A172 (cell line): ENCODE data around the gene WDR27. TPM values are rescaled to one million over a fixed set of nuclear protein-coding genes. Genes with fewer than 3 reads are reported as not detected.
A peak's percentile ranks its signal among the peaks of the same experiment; 100 is the strongest.
"Not testable (repeated sequence)": the region's sequence is repeated elsewhere in the genome, so short reads cannot be mapped to it uniquely, and the experiment has no call there.

Experiments used
- DNase-seq: peaks from one replicate; pipeline ENCODE4 v3.0.0-alpha.2; 2015; ENCODE audit warnings: low spot score
- total RNA-seq: library from RNA; depleted of rRNA; stranded (reverse); fragments of >200 nt; shearing (Covaris generic); gene quantifications from 2 replicates; pipeline ENCODE4 v1.2.3, GENCODE V29; 2014

WDR27 gene
- total RNA-seq, 1 experiment from 2014 or later: 13.6 TPM

- DNase-seq: no peak
Measured at GRCh38 chr6:169521825-169522224, 180.0 kb downstream of the WDR27 start.

GRCh38 chr6:169520104-169520503, 181.7 kb downstream of the WDR27 start:
- peak; percentile 4 for DNase-seq

- DNase-seq: no peak
Measured at GRCh38 chr6:169518451-169518850, 183.4 kb downstream of the WDR27 start.

GRCh38 chr6:169513478-169514193, 188.2 kb downstream of the WDR27 start:
- no peak for DNase-seq

- DNase-seq: not testable (repeated sequence)
Measured at GRCh38 chr6:169511785-169512184, 190.0 kb downstream of the WDR27 start.

GRCh38 chr6:169510871-169511270, 191.0 kb downstream of the WDR27 start:
- DNase-seq: no peak

GRCh38 chr6:169508452-169508851, 193.4 kb downstream of the WDR27 start:
- DNase-seq: no peak

- DNase-seq: no peak
Measured at GRCh38 chr6:169503422-169504152, 198.2 kb downstream of the WDR27 start.

GRCh38 chr6:169502445-169502844, 199.4 kb downstream of the WDR27 start:
- DNase-seq: no peak

GRCh38 chr6:169501777-169502313, 200.0 kb downstream of the WDR27 start:
- no peak for DNase-seq

- DNase-seq: no peak
Measured at GRCh38 chr6:169501128-169501527, 200.7 kb downstream of the WDR27 start.

GRCh38 chr6:169500688-169501087, 201.1 kb downstream of the WDR27 start:
- no peak for DNase-seq

- no peak for DNase-seq
Measured at GRCh38 chr6:169499848-169500247, 202.0 kb downstream of the WDR27 start.

GRCh38 chr6:169498916-169499513, 202.8 kb downstream of the WDR27 start:
- DNase-seq: no peak

GRCh38 chr6:169495601-169496000, 206.2 kb downstream of the WDR27 start:
- peak; percentile 1 for DNase-seq

- DNase-seq: no peak
Measured at GRCh38 chr6:169494038-169494437, 207.8 kb downstream of the WDR27 start.

GRCh38 chr6:169491482-169491881, 210.3 kb downstream of the WDR27 start:
- DNase-seq: no peak

- no peak for DNase-seq
Measured at GRCh38 chr6:169490830-169491229, 211.0 kb downstream of the WDR27 start.

GRCh38 chr6:169490246-169490641, 211.6 kb downstream of the WDR27 start:
- DNase-seq: no peak

- DNase-seq: no peak
Measured at GRCh38 chr6:169489563-169490245, 212.1 kb downstream of the WDR27 start.

GRCh38 chr6:169487579-169488436, 214.0 kb downstream of the WDR27 start:
- DNase-seq: no peak
